HepG2 (cell line): ENCODE results near the gene SPAG9. TPM values are rescaled to one million over a fixed set of nuclear protein-coding genes. Genes with fewer than 3 reads are reported as not detected.

ENCODE experiments used
- BRF2 ChIP-seq: sonication (generic); formaldehyde crosslinking; IDR thresholded peaks from 2 replicates; pipeline ENCODE4 v1.8.1; 2022; ENCODE audit warnings: mild to moderate bottlenecking, missing genetic modification reagents
- CBFB ChIP-seq: sonication (generic); formaldehyde crosslinking; IDR thresholded peaks from 2 replicates; pipeline ENCODE4 v1.4.0; 2020; ENCODE audit warnings: missing genetic modification reagents
- CREM ChIP-seq, 2 experiments: sonication (generic) in 1 of 2; formaldehyde crosslinking in 1 of 2; IDR thresholded peaks; 2 replicates each; pipeline versions ENCODE4 v1.4.0 to v1.6.1; 2016 to 2020; ENCODE audit warnings: antibody characterized with exemption in 1 of 2, mild to moderate bottlenecking in 1 of 2, missing genetic modification reagents in 1 of 2
- HMG20B ChIP-seq: conservative IDR thresholded peaks from 2 replicates; pipeline ENCODE4 v1.6.1; 2016; ENCODE audit warnings: missing genetic modification reagents, missing compliant biosample characterization
- RAD51 ChIP-seq: fragments of 450-650 bp; IDR thresholded peaks from 2 replicates; pipeline ENCODE4 v1.6.1; 2016; ENCODE audit warnings: borderline replicate concordance
- USF2 ChIP-seq, 2 experiments: sonication (generic) in 1 of 2; formaldehyde crosslinking in 1 of 2; IDR thresholded peaks; 2 replicates each; pipeline versions ENCODE4 v1.5.1 to v1.6.1; 2011 to 2020; ENCODE audit warnings: borderline replicate concordance in 1 of 2, low read depth in 1 of 2, low read length in 1 of 2, mild to moderate bottlenecking in 1 of 2, missing genetic modification reagents in 1 of 2, moderate library complexity in 1 of 2
- ZBTB44 ChIP-seq: sonication (generic); formaldehyde crosslinking; IDR thresholded peaks from 2 replicates; pipeline ENCODE4 v1.4.0; 2020; ENCODE audit warnings: missing genetic modification reagents
- ZNF264 ChIP-seq: sonication (generic); formaldehyde crosslinking; IDR thresholded peaks from 2 replicates; pipeline ENCODE4 v1.4.0; 2020; ENCODE audit warnings: missing genetic modification reagents
- ZNF331 ChIP-seq: sonication (generic); formaldehyde crosslinking; IDR thresholded peaks from 2 replicates; pipeline ENCODE4 v1.4.0; 2020; ENCODE audit warnings: missing genetic modification reagents
- ZNF609 ChIP-seq: sonication (generic); formaldehyde crosslinking; IDR thresholded peaks from 2 replicates; pipeline ENCODE4 v1.4.0; 2020; ENCODE audit warnings: mild to moderate bottlenecking, missing genetic modification reagents, borderline replicate concordance
- ZNF75D ChIP-seq: sonication (generic); formaldehyde crosslinking; IDR thresholded peaks from 2 replicates; pipeline ENCODE4 v1.8.1; 2023; ENCODE audit warnings: missing genetic modification reagents, mild to moderate bottlenecking, borderline replicate concordance
- polyA plus RNA-seq, 8 experiments: library from polyadenylated mRNA; depleted of rRNA in 3 of 8; stranded (reverse) in 7 of 8; unstranded in 1 of 8; fragments of >200 nt; fragmentation: Illumina TruSeq in 4 of 8; extraction: Trizol in 4 of 8; gene quantifications; 2 replicates each; pipeline versions ENCODE4 v1.2.1 to v1.2.3, GENCODE V29; 2011 to 2016; ENCODE audit warnings: low read depth in 4 of 8, missing spikeins in 1 of 8, mixed read lengths in 1 of 8; ENCODE audit not compliant: insufficient read depth in 1 of 8
- total RNA-seq, 5 experiments: library from RNA; depleted of rRNA; stranded (reverse); fragments of >200 nt; fragmentation: Illumina TruSeq; extraction: Trizol; gene quantifications; 2 replicates each; pipeline ENCODE4 v1.2.3, GENCODE V29; 2016; ENCODE audit warnings: low read depth in 1 of 5

Gene SPAG9
- total and polyA plus RNA-seq, 2 of the 13 experiments (the other 11 are each of a cell fraction or from before 2014, with no cell fraction given): 43.2 to 78.6 TPM

- TF ChIP-seq ZBTB44 (no peak), RAD51 (no peak), ZNF75D (CRISPR knock-in tag) (no peak), BRF2 (no peak), ZNF264 (no peak), USF2 (IDR thresholded peaks at IDR 0.05; ENCODE audit: low read depth, low read length) (no peak), USF2 (CRISPR knock-in tag; IDR thresholded peaks at IDR 0.05; ENCODE audit: borderline replicate concordance) (0 out of 2 replicates have a peak, but pooled peaks have one; percentile 41), ZNF609 (CRISPR knock-in tag) (peak; percentile 42; the same call in 1 of the 2 replicates), ZNF331 (CRISPR knock-in tag) (0 out of 2 replicates have a peak, but pooled peaks have one; percentile 46), CBFB (CRISPR knock-in tag) (no peak), CREM (IDR thresholded peaks at IDR 0.05) (0 out of 2 replicates have a peak, but pooled peaks have one; percentile 13), CREM (CRISPR knock-in tag; IDR thresholded peaks at IDR 0.05) (no peak), HMG20B (CRISPR knock-in tag) (0 out of 2 replicates have a peak, but pooled peaks have one; percentile 32)
These were observed 2.1 kb downstream of the SPAG9 start (continued) for GRCh38 chr17:51118330-51119195.
